HG02798 (cell line): ENCODE results near the gene CCDC78.
"Not testable (repeated sequence)": the region's sequence is repeated elsewhere in the genome, so short reads cannot be mapped to it uniquely, and the experiment has no call there.

Experiments used
- ATAC-seq: cut with Tn5 transposase; IDR thresholded peaks from one replicate; pipeline ENCODE4 v1.9.1; 2021; ENCODE audit warnings: mild to moderate bottlenecking; ENCODE audit not compliant: unreplicated experiment, poor library complexity

The CCDC78 gene

GRCh38 chr16:700684-701584, 25.3 kb downstream of the CCDC78 start:
- ATAC-seq: no peak

GRCh38 chr16:698911-699671, 27.2 kb downstream of the CCDC78 start:
- no peak for ATAC-seq

- ATAC-seq: peak; percentile 65
Measured at GRCh38 chr16:695355-696089, 30.7 kb downstream of the CCDC78 start.

- ATAC-seq: no peak
Measured at GRCh38 chr16:694863-695354, 31.3 kb downstream of the CCDC78 start.

GRCh38 chr16:694187-694862, 31.9 kb downstream of the CCDC78 start:
- ATAC-seq: no peak

GRCh38 chr16:693766-694165, 32.5 kb downstream of the CCDC78 start:
- no peak for ATAC-seq

- ATAC-seq: no peak
Measured at GRCh38 chr16:693364-693763, 32.9 kb downstream of the CCDC78 start.

- no peak for ATAC-seq
Measured at GRCh38 chr16:692356-693108, 33.7 kb downstream of the CCDC78 start.

- ATAC-seq: not testable (repeated sequence)
Measured at GRCh38 chr16:691242-691641, 35.0 kb downstream of the CCDC78 start.

GRCh38 chr16:689175-689897, 36.9 kb downstream of the CCDC78 start:
- ATAC-seq: no peak

GRCh38 chr16:687499-687898, 38.7 kb downstream of the CCDC78 start:
- no peak for ATAC-seq

GRCh38 chr16:686459-687260, 39.6 kb downstream of the CCDC78 start:
- ATAC-seq: no peak

GRCh38 chr16:685967-686366, 40.3 kb downstream of the CCDC78 start:
- no peak for ATAC-seq

GRCh38 chr16:684961-685696, 41.1 kb downstream of the CCDC78 start:
- no peak for ATAC-seq

GRCh38 chr16:684071-684794, 42.0 kb downstream of the CCDC78 start, which contains the start of gene JMJD8:
JMJD8 (minus strand) TSS chr16:684334; CDS start chr16:684319, 15 bp downstream.
- peak; percentile 75 for ATAC-seq

- ATAC-seq: no peak
Measured at GRCh38 chr16:683396-684070, 42.7 kb downstream of the CCDC78 start.
